PC-9 (cell line): ENCODE data around the gene ZNF311. TPM values are rescaled to one million over a fixed set of nuclear protein-coding genes. Genes with fewer than 3 reads are reported as not detected.

ENCODE experiments used
- BruUV-seq: library from RNA; stranded (reverse); fragments of 400-500 nt; replicated peaks from 2 replicates; lab custom pipeline; 2021; lab: Mats Ljungman, UMichigan
- CTCF ChIA-PET: fragments of 300-600 bp; sonication (Branson Sonifier 250); formaldehyde crosslinking; loops from one replicate; lab custom pipeline; 2022; ENCODE audit warnings: antibody characterized with exemption; lab: Charles Lee
- POLR2A ChIA-PET: fragments of 300-600 bp; sonication (Branson Sonifier 250); formaldehyde crosslinking; loops from one replicate; lab custom pipeline; 2022; ENCODE audit warnings: antibody characterized with exemption; ENCODE audit not compliant: unreplicated experiment; lab: Charles Lee
- DNase-seq, 2 experiments: peaks; one replicate each; pipeline versions ENCODE4 v3.0.0 to v3.0.0-alpha.2; 2015 to 2022; ENCODE audit warnings: mixed read lengths in 1 of 2
- H2AFZ ChIP-seq: fragments of 200-600 bp; sonication (generic); 2 replicates; pipeline ENCODE4 v1.8.1; 2017; ENCODE audit warnings: antibody characterized with exemption
- H3F3A ChIP-seq: fragments of 200-600 bp; sonication (generic); 2 replicates; pipeline ENCODE4 v1.8.1; 2017; ENCODE audit warnings: antibody characterized with exemption, mild to moderate bottlenecking, low read depth; ENCODE audit not compliant: insufficient read depth
- H3K27ac ChIP-seq: fragments of 200-600 bp; sonication (generic); 2 replicates; pipeline ENCODE4 v1.6.1; 2016; ENCODE audit warnings: mixed run types
- H3K27me3 ChIP-seq: fragments of 200-600 bp; sonication (generic); 2 replicates; pipeline ENCODE4 v1.6.1; 2016; ENCODE audit warnings: low read depth, mixed run types; ENCODE audit not compliant: insufficient read depth
- H3K36me3 ChIP-seq: fragments of 200-600 bp; sonication (generic); 2 replicates; pipeline ENCODE4 v1.6.1; 2016; ENCODE audit warnings: low read depth, mixed run types
- H3K4me1 ChIP-seq: fragments of 200-600 bp; sonication (generic); replicated peaks from 2 replicates; pipeline ENCODE4 v1.6.1; 2016; ENCODE audit warnings: mixed run types; ENCODE audit not compliant: insufficient read depth
- H3K4me2 ChIP-seq: fragments of 200-600 bp; sonication (generic); 2 replicates; pipeline ENCODE4 v1.6.1; 2017; ENCODE audit warnings: mixed run types
- H3K4me3 ChIP-seq: fragments of 200-600 bp; sonication (generic); 2 replicates; pipeline ENCODE4 v1.6.1; 2016; ENCODE audit warnings: mixed run types
- H3K79me2 ChIP-seq: fragments of 200-600 bp; sonication (generic); 2 replicates; pipeline ENCODE4 v1.6.1; 2017; ENCODE audit warnings: low read depth, mixed run types
- H3K9me2 ChIP-seq: fragments of 200-600 bp; sonication (generic); 2 replicates; pipeline ENCODE4 v1.8.1; 2017; ENCODE audit warnings: mild to moderate bottlenecking; ENCODE audit not compliant: insufficient read depth
- H3K9me3 ChIP-seq: fragments of 200-600 bp; sonication (generic); 2 replicates; pipeline ENCODE4 v1.8.1; 2016; ENCODE audit warnings: low read depth; ENCODE audit not compliant: insufficient read depth
- H4K20me1 ChIP-seq: fragments of 200-600 bp; sonication (generic); 2 replicates; pipeline ENCODE4 v1.8.1; 2017; ENCODE audit not compliant: insufficient read depth
- CTCF ChIP-seq: fragments of 200-600 bp; sonication (generic); conservative IDR thresholded peaks from 2 replicates; pipeline ENCODE4 v1.6.1; 2017; ENCODE audit warnings: mixed run types, antibody characterized with exemption, mild to moderate bottlenecking, moderate library complexity
- EZH2 ChIP-seq: fragments of 200-600 bp; sonication (generic); IDR thresholded peaks from 2 replicates; pipeline ENCODE4 v1.8.0; 2017; ENCODE audit warnings: antibody characterized with exemption, low read depth
- intact Hi-C: fragments of 100-400 bp; cut with micrococcal nuclease; formaldehyde crosslinking; loops from one replicate; pipeline ENCODE4 v1.10.0; 2022; ENCODE audit not compliant: unreplicated experiment
- total RNA-seq: library from RNA; stranded (reverse); gene quantifications from 2 replicates; pipeline ENCODE4 v1.2.3, GENCODE V29; 2021

The ZNF311 gene
- total RNA-seq, 1 experiment from 2014 or later: 2.1 TPM

- TF ChIP-seq CTCF (no peak), EZH2 (no peak)
These were observed 4.2 kb upstream of the ZNF311 start for GRCh38 chr6:29009358-29009757.

GRCh38 chr6:29008089-29008488 is 3.0 kb upstream of the ZNF311 start:
- no peaks in the 10 kb centered on the region for H3K79me2 ChIP-seq
- H2AFZ ChIP-seq: no peak overlapping the region
- no peaks in the 10 kb centered on the region for H3K4me1 ChIP-seq
- no peaks in the 10 kb centered on the region for H3K36me3 ChIP-seq
- peaks cover 4% of the 10 kb centered on the region; the same call in 1 of the 2 replicates for H3K27me3 ChIP-seq
- no peak overlapping the region for H3K27ac ChIP-seq
- no peak overlapping the region for H3K4me3 ChIP-seq
- TF ChIP-seq EZH2 (no peak), CTCF (no peak)
- no peaks in the 10 kb centered on the region for H3K9me3 ChIP-seq
- BruUV-seq: no TSS peak
- no peak overlapping the region for H3K4me2 ChIP-seq
- CTCF ChIA-PET: no interaction called here
- no peaks in the 10 kb centered on the region; the same call in 1 of the 2 replicates for H3K9me2 ChIP-seq
- POLR2A ChIA-PET: no interaction called here
- intact Hi-C loops: no loop called here
- DNase-seq: no peak
- no peaks in the 10 kb centered on the region for H3F3A ChIP-seq
- no peaks in the 10 kb centered on the region for H4K20me1 ChIP-seq

More at GRCh38 chr6:29009358-29009757, 4.2 kb upstream of the ZNF311 start:
- Histone ChIP-seq H3K4me1 (no peaks in the 10 kb centered on the region), H3F3A (no peaks in the 10 kb centered on the region), H3K4me2 (no peak overlapping the region), H3K79me2 (no peaks in the 10 kb centered on the region), H3K27me3 (peaks cover 4% of the 10 kb centered on the region; the same call in 1 of the 2 replicates), H4K20me1 (no peaks in the 10 kb centered on the region), H2AFZ (no peak overlapping the region), H3K9me3 (no peaks in the 10 kb centered on the region), H3K36me3 (no peaks in the 10 kb centered on the region), H3K9me2 (no peaks in the 10 kb centered on the region; the same call in 1 of the 2 replicates), H3K27ac (no peak overlapping the region), H3K4me3 (no peak overlapping the region)
- intact Hi-C loops: no loop called here
- ChIA-PET POLR2A (no interaction called here), CTCF (no interaction called here)
- DNase-seq: no peak
- BruUV-seq: no TSS peak

- no peak overlapping the region for H2AFZ ChIP-seq
- H3K36me3 ChIP-seq: no peaks in the 10 kb centered on the region
- TF ChIP-seq CTCF: no peak
- no peak for TF ChIP-seq EZH2
- POLR2A ChIA-PET: interaction anchor here (0.7 to 0.9 kb wide), 2 partner anchors 8 to 1104 kb away, joined by 5 to 21 read pairs; a partner anchor contains a TSS
- no peaks in the 10 kb centered on the region for H3K27me3 ChIP-seq
- no peaks in the 10 kb centered on the region for H3K4me1 ChIP-seq
- intact Hi-C loops: no loop called here
- no TSS peak for BruUV-seq
- H3K79me2 ChIP-seq: no peaks in the 10 kb centered on the region
- DNase-seq: no peak
- no peaks in the 10 kb centered on the region for H3K9me3 ChIP-seq
- no peak overlapping the region for H3K4me3 ChIP-seq
- no peaks in the 10 kb centered on the region for H3F3A ChIP-seq
- no peaks in the 10 kb centered on the region for H3K9me2 ChIP-seq
- H3K27ac ChIP-seq: no peak overlapping the region
- no peaks in the 10 kb centered on the region for H4K20me1 ChIP-seq
- CTCF ChIA-PET: no interaction called here
- no peak overlapping the region for H3K4me2 ChIP-seq
These were observed 8.1 kb downstream of the ZNF311 start for GRCh38 chr6:28996844-28997510.
